Measurements from ENCODE around the gene CDH13. TPM values are rescaled to one million over a fixed set of nuclear protein-coding genes. Genes with fewer than 3 reads are reported as not detected.

The CDH13 gene
- total RNA-seq, 1 experiment from 2014 or later: 2.1 TPM

DNA sequence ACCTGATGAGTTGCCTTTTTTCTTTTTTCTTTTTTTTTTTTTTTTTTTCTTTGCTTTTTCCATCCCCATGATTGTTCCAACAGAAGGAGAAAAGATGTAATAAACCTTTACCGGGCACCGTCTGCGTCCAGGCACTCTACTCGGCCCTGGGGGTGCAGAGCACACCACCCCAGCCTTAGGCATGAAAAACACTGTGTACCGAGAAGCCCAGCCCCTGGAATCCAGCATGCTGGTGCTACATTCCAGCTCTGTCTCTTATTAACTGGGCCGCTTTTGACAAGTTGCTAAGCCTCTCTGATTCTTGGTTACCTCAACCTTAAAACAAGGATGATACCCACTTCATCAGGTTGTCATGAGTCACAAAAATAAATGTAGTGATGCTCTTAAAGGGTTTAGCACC, 1117.0 kb downstream of the CDH13 start:
- no peak overlapping the region for H3K27ac ChIP-seq (ENCODE audit: low read depth, low read length, poor library complexity, severe bottlenecking)
- H3K4me1 ChIP-seq (ENCODE audit: insufficient read depth, low read length, poor library complexity, severe bottlenecking): no peaks in the 10 kb centered on the region
- no peak for DNase-seq (ENCODE audit: low spot score)
- no peaks in the 10 kb centered on the region for H3K9me3 ChIP-seq (ENCODE audit: low read depth, low read length, poor library complexity, severe bottlenecking)
- H3K36me3 ChIP-seq (ENCODE audit: insufficient read depth, low read length, poor library complexity, severe bottlenecking): no peaks in the 10 kb centered on the region
- POLR2A ChIA-PET (ENCODE audit: low non-redundant PET): no interaction called here
- CTCF ChIA-PET: no interaction called here
- no TSS peak for BruUV-seq (replicated peaks)
- H3K27me3 ChIP-seq (replicated peaks; ENCODE audit: insufficient read depth, low read depth, low read length, poor library complexity): peaks cover 49% of the 10 kb centered on the region
- H3K4me3 ChIP-seq (ENCODE audit: low read depth, low read length, poor library complexity, severe bottlenecking): no peak overlapping the region
- TF ChIP-seq EZH2 (IDR thresholded peaks at IDR 0.05; ENCODE audit: borderline replicate concordance, low read depth, low read length, poor library complexity, severe bottlenecking): no peak
- TF ChIP-seq, protein P1, sequence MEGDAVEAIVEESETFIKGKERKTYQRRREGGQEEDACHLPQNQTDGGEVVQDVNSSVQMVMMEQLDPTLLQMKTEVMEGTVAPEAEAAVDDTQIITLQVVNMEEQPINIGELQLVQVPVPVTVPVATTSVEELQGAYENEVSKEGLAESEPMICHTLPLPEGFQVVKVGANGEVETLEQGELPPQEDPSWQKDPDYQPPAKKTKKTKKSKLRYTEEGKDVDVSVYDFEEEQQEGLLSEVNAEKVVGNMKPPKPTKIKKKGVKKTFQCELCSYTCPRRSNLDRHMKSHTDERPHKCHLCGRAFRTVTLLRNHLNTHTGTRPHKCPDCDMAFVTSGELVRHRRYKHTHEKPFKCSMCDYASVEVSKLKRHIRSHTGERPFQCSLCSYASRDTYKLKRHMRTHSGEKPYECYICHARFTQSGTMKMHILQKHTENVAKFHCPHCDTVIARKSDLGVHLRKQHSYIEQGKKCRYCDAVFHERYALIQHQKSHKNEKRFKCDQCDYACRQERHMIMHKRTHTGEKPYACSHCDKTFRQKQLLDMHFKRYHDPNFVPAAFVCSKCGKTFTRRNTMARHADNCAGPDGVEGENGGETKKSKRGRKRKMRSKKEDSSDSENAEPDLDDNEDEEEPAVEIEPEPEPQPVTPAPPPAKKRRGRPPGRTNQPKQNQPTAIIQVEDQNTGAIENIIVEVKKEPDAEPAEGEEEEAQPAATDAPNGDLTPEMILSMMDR (conservative IDR thresholded peaks at IDR 0.05; ENCODE audit: low read depth, low read length): no peak
- intact Hi-C loops (cut with micrococcal nuclease; ENCODE audit: unreplicated experiment): no loop called here

DNA sequence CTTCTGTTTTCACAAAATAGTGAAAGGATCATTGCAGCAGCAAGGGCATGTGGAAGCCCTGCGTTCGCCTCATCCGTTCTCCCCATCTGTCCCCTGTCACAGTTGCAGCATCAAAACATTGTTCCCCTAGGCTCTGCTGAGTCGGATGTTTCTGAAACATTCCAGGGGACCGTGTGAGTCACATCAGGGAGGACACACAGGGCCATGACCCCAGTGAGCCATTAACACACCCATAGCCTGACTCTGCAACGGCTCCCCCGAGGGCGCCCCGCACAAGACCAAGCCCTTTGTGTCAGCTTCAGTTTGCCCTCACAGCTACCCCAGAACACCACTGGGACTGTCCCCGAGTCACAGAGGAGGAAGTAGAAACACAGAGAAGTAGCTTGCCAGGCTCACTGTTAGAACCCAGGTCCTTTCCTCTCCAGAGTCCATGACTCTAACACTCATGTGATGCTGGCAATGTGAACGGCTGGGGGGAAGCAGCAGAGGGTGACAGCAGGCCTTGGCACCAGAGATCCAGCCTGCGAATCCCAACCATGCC, 1117.7 kb downstream of the CDH13 start:
- Histone ChIP-seq H3K36me3 (ENCODE audit: insufficient read depth, low read length, poor library complexity, severe bottlenecking) (no peaks in the 10 kb centered on the region), H3K4me1 (ENCODE audit: insufficient read depth, low read length, poor library complexity, severe bottlenecking) (no peaks in the 10 kb centered on the region), H3K9me3 (ENCODE audit: low read depth, low read length, poor library complexity, severe bottlenecking) (no peaks in the 10 kb centered on the region), H3K27ac (ENCODE audit: low read depth, low read length, poor library complexity, severe bottlenecking) (no peak overlapping the region), H3K27me3 (replicated peaks; ENCODE audit: insufficient read depth, low read depth, low read length, poor library complexity) (peaks cover 48% of the 10 kb centered on the region), H3K4me3 (ENCODE audit: low read depth, low read length, poor library complexity, severe bottlenecking) (no peak overlapping the region)
- DNase-seq (ENCODE audit: low spot score): no peak
- BruUV-seq (replicated peaks): no TSS peak
- CTCF ChIA-PET: no interaction called here
- no peak for TF ChIP-seq EZH2 (IDR thresholded peaks at IDR 0.05; ENCODE audit: borderline replicate concordance, low read depth, low read length, poor library complexity, severe bottlenecking)
- TF ChIP-seq, protein P1 (conservative IDR thresholded peaks at IDR 0.05; ENCODE audit: low read depth, low read length): no peak
- POLR2A ChIA-PET (ENCODE audit: low non-redundant PET): no interaction called here
- intact Hi-C loops (cut with micrococcal nuclease; ENCODE audit: unreplicated experiment): no loop called here

DNA sequence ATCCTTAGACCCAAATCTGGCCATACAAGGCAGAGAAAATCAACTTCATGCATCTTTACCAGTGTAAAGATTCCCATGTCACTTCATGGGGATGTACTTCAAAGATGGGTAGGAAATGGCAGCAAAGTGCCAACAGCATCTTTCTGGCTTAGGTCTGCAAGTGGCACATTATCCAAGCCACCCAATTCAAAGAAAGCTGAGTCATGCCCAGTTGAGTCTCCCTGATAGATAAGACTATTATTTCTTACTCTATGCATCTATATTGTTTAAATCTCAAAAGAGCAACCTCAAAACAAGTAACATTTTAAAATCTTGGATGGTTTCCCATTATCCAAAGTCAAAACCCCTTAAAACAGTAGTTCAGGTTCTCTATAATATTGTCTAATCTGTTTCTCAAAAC, 1119.8 kb downstream of the CDH13 start:
- no peak for DNase-seq (ENCODE audit: low spot score)
- CTCF ChIA-PET: no interaction called here
- BruUV-seq (replicated peaks): no TSS peak
- Histone ChIP-seq H3K9me3 (ENCODE audit: low read depth, low read length, poor library complexity, severe bottlenecking) (no peaks in the 10 kb centered on the region), H3K36me3 (ENCODE audit: insufficient read depth, low read length, poor library complexity, severe bottlenecking) (no peaks in the 10 kb centered on the region), H3K27me3 (replicated peaks; ENCODE audit: insufficient read depth, low read depth, low read length, poor library complexity) (peaks cover 42% of the 10 kb centered on the region), H3K27ac (ENCODE audit: low read depth, low read length, poor library complexity, severe bottlenecking) (no peak overlapping the region), H3K4me3 (ENCODE audit: low read depth, low read length, poor library complexity, severe bottlenecking) (no peak overlapping the region), H3K4me1 (ENCODE audit: insufficient read depth, low read length, poor library complexity, severe bottlenecking) (no peaks in the 10 kb centered on the region)
- POLR2A ChIA-PET (ENCODE audit: low non-redundant PET): no interaction called here
- TF ChIP-seq EZH2 (IDR thresholded peaks at IDR 0.05; ENCODE audit: borderline replicate concordance, low read depth, low read length, poor library complexity, severe bottlenecking): no peak
- TF ChIP-seq, protein P1 (conservative IDR thresholded peaks at IDR 0.05; ENCODE audit: low read depth, low read length): no peak
- intact Hi-C loops (cut with micrococcal nuclease; ENCODE audit: unreplicated experiment): no loop called here

Data from A673 (cell line).